Mesodermal cell (in vitro differentiated cells): ENCODE results near the gene NDRG4.

Source experiments
- H3K27ac ChIP-seq: 2 replicates; pipeline ENCODE4 v1.7.0; 2013; ENCODE audit warnings: mild to moderate bottlenecking, low read depth, low read length, moderate library complexity; ENCODE audit not compliant: severe bottlenecking
- H3K36me3 ChIP-seq: 2 replicates; pipeline ENCODE4 v1.7.1; 2013; ENCODE audit warnings: mild to moderate bottlenecking, low read length, moderate library complexity; ENCODE audit not compliant: control insufficient read depth, insufficient read depth
- H3K4me1 ChIP-seq: one replicate; pipeline ENCODE4 v1.7.1; 2013; ENCODE audit warnings: mild to moderate bottlenecking, low read length; ENCODE audit not compliant: insufficient read depth, control insufficient read depth, poor library complexity, severe bottlenecking
- H3K4me3 ChIP-seq: 2 replicates; pipeline ENCODE4 v1.7.0; 2013; ENCODE audit warnings: low read length, control low read depth, mild to moderate bottlenecking; ENCODE audit not compliant: insufficient read depth, poor library complexity, severe bottlenecking; ENCODE audit errors: extremely low read depth
- H3K9me3 ChIP-seq: 2 replicates; pipeline ENCODE4 v1.7.1; 2013; ENCODE audit warnings: mild to moderate bottlenecking, low read length, moderate library complexity; ENCODE audit not compliant: control insufficient read depth
- WGBS, 2 experiments: methylation state at CpG; one replicate each; pipeline ENCODE4 v1.1.5; 2013; ENCODE audit warnings: missing lambda C conversion rate in 2 of 2; ENCODE audit not compliant: insufficient coverage in 2 of 2; 5-methylcytosine and 5-hydroxymethylcytosine counted together

The NDRG4 gene

DNA sequence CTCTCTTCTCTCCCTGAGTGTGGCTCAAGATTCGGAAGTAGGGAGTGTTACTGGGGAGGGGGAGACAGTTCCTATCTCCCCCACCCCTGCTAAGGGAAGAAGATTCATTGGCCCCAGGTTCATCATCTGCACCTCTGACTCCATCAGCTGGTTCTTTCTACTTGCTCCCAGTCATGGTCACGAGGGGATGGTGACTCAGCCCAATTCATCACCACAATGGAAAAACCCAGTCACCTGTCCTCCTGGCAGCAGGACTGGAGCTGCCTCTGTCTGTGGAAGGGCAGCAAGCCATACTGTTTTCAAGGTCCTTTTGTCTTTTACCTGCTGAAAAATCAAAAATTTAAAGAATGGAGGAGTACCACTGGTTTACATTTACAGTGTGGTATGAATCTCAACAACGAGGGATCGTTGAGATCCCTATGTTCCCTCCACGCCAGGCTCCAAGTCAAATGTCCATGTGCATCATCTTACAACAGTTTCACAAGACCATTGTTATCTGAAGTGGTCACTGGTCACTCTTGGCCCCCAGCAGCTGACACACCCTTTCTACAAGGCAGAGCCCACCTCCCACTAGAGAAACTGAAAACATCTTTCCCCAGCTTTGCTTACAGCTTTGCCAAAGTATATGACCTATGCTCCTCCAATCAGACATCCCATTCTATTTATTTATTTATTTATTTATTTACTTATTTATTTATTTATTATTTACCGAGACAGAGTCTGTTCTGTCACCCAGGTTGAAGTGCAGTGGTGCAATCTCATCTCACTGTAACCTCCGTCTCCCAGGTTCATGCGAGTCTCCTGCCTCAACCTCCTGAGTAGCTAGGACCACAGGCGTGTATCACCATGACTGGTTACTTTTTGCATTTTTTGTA lies 40.4 kb upstream of the NDRG4 start:
- H3K9me3 ChIP-seq, result no peaks in the 10 kb centered on the region
- 88 to 89% methylated on average over 6 to 7 of the region's 9 CpGs for WGBS, 2 experiments
- no peaks in the 10 kb centered on the region for H3K36me3 ChIP-seq

GRCh38 chr16:58460219-58460610 lies 39.7 kb upstream of the NDRG4 start:
- Histone ChIP-seq H3K27ac (no peak overlapping the region), H3K36me3 (no peaks in the 10 kb centered on the region), H3K4me3 (no peak overlapping the region), H3K4me1 (peaks cover 25% of the 10 kb centered on the region), H3K9me3 (no peaks in the 10 kb centered on the region)
- 75 to 89% methylated on average over 4 of the region's 4 CpGs for WGBS, 2 experiments

More for the DNA sequence above, 40.4 kb upstream of the NDRG4 start:
- H3K4me1 ChIP-seq, result peaks cover 25% of the 10 kb centered on the region
- no peak overlapping the region for H3K27ac ChIP-seq
- H3K4me3 ChIP-seq, result no peak overlapping the region

DNA sequence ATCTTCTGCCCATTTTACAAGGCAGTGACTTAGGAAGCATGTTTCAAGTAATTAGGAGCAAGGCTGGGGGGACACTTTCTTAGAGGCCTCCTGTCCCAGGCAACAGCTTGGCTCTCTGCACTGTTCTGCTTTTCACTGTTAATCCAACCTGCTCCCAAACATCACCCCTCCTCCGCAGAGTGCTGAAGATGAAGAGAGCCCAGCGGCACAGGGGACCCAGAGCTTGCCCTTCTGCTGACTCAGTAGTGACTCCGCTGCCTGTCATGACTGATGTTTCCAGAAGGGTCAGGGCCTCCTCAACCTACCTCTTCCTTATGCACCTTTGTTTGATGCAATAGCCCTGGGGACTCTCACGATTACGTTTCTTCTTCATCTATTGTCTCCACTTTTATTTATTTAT lies 38.9 kb upstream of the NDRG4 start:
- 71 to 76% methylated on average over 3 of the region's 5 CpGs for WGBS, 2 experiments
- no peaks in the 10 kb centered on the region for H3K9me3 ChIP-seq
- no peak overlapping the region for H3K4me3 ChIP-seq
- no peak overlapping the region for H3K27ac ChIP-seq
- peaks cover 21% of the 10 kb centered on the region for H3K4me1 ChIP-seq
- H3K36me3 ChIP-seq, result no peaks in the 10 kb centered on the region

DNA sequence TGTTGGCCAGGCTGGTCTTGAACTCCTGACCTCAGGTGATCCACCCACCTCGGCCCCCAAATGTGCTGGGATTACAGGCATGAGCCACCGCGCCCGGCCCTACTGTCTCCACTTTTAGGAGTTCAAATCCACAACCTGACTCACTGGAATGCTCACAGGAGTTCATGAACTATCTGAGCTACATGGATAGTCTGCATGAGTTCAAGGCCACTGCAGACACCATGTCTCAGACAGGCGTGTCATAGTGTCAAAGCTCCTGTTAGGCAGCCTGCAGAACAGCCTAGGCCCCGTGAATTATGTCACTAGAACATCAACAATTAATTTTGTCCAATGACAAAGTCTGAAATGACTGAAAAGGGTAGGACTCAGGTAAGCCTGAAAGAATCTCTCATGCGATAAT lies 38.3 kb upstream of the NDRG4 start:
- Histone ChIP-seq H3K36me3 (no peaks in the 10 kb centered on the region), H3K4me1 (peaks cover 16% of the 10 kb centered on the region), H3K9me3 (no peaks in the 10 kb centered on the region), H3K4me3 (no peak overlapping the region), H3K27ac (no peak overlapping the region)
- WGBS, 2 experiments, result 97 to 100% methylated on average over 3 to 5 of the region's 7 CpGs

DNA sequence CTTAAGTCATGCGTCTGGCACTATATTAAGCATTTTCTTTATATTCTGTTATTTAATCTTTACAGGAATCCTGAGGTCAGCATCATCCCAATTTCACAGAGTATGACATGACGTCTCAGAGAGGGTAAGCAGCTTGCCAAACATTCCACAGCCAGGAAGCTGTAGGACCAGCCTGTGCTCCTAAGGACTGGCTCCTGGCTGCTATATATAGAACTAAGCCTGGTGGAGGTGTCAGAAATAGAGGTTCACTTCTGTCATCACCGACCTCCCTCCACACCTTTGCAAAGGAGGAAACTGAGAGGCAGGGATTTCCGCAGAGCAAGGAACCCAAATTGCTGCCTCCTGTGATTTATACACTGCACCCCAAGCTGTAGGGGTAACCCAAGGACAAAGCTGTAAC lies 37.9 kb upstream of the NDRG4 start:
- Histone ChIP-seq H3K4me1 (peaks cover 12% of the 10 kb centered on the region), H3K9me3 (no peaks in the 10 kb centered on the region), H3K4me3 (no peak overlapping the region), H3K27ac (no peak overlapping the region), H3K36me3 (no peaks in the 10 kb centered on the region)
- 75 to 100% methylated on average over 1 to 3 of the region's 4 CpGs for WGBS, 2 experiments

GRCh38 chr16:58462499-58462996 lies 37.4 kb upstream of the NDRG4 start:
- H3K27ac ChIP-seq, result no peak overlapping the region
- no peak overlapping the region for H3K4me3 ChIP-seq
- no peaks in the 10 kb centered on the region for H3K36me3 ChIP-seq
- WGBS, 2 experiments, result 70 to 74% methylated on average over 13 to 14 of the region's 15 CpGs
- peaks cover 10% of the 10 kb centered on the region for H3K4me1 ChIP-seq
- no peaks in the 10 kb centered on the region for H3K9me3 ChIP-seq

DNA sequence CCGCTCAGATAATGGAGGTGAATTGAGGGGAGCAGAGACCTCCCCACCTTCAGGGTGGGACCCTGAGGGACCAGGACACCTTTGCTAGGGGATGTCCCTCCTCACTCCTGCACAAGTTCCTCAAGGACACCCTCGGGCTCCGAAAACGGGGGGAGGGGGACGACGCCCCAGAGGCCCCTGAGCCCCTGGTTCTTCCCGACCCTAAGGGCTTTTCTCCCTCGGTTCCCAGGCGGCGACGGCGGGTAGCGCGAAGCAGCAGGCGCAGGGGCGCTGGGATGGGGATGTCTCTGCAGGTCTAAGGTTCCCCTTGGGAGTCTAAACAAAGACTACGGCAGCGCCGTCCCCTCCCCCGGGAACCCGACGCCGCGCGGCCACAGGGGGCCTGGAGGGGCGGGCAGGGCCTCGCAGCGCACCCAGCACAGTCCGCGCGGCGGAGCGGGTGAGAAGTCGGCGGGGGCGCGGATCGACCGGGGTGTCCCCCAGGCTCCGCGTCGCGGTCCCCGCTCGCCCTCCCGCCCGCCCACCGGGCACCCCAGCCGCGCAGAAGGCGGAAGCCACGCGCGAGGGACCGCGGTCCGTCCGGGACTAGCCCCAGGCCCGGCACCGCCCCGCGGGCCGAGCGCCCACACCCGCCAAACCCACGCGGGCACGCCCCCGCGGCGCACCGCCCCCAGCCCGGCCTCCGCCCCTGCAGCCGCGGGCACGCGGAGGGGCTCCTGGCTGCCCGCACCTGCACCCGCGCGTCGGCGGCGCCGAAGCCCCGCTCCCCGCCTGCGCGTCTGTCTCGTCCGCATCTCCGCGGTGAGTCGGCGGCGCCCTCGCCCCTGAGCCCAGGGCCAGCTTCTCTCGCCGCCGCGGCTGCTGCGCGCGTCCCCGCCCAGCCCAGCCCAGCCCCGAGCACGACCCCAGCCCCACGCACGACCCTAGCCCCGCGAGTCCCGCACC lies 36.7 kb upstream of the NDRG4 start:
- Histone ChIP-seq H3K27ac (no peak overlapping the region), H3K9me3 (no peaks in the 10 kb centered on the region), H3K4me1 (peaks cover 10% of the 10 kb centered on the region), H3K36me3 (no peaks in the 10 kb centered on the region), H3K4me3 (peak overlapping the region; percentile 37)
- 1 to 3% methylated on average over 70 to 73 of the region's 113 CpGs for WGBS, 2 experiments

DNA sequence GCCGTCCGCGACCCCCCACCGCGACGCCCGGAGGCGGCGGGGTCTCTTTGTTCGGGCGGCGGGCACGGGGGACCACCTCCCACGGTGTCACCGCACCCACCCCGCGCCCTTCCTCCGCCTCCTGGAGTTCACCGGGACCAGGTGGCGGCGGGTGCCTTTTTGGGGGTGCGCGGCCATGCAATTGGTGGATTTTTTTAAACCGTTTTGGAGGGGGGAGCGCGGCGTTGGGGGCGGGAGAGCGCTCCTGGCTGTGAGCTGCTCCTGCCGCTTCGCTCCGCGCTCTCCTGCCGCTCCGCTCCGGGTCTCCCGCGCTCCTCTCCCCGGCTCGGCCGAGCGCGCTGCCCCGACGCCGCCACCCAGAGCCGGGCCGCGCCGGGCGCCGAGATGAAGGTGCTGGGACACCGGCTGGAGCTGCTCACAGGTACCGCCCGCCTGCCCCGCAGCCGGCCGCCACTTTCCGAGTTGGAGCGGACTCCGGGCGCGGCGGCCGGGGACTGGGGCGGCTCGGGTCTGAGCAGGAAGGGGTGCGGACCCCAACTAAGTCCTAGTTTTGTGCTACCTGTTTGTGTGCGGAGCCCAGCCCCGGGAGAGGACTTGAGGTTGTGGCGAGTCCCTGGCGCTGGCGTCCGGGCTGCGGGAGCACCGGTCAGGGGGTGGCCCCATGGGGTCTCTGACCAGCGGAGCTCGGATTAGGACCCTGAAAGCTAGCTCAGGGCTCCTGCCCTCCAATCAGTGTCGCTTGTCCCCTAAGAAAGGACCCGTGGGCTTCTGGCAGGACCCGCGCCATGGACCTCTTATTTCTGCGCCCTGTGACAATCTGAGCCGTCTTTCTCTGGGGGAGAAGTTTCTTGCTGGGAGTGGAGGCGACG lies 35.7 kb upstream of the NDRG4 start:
- Histone ChIP-seq H3K9me3 (no peaks in the 10 kb centered on the region), H3K4me1 (peaks cover under 1% of the 10 kb centered on the region), H3K36me3 (no peaks in the 10 kb centered on the region), H3K4me3 (peak overlapping the region; percentile 37), H3K27ac (no peak overlapping the region)
- WGBS, 2 experiments, result 1 to 2% methylated on average over 60 to 65 of the region's 86 CpGs

DNA sequence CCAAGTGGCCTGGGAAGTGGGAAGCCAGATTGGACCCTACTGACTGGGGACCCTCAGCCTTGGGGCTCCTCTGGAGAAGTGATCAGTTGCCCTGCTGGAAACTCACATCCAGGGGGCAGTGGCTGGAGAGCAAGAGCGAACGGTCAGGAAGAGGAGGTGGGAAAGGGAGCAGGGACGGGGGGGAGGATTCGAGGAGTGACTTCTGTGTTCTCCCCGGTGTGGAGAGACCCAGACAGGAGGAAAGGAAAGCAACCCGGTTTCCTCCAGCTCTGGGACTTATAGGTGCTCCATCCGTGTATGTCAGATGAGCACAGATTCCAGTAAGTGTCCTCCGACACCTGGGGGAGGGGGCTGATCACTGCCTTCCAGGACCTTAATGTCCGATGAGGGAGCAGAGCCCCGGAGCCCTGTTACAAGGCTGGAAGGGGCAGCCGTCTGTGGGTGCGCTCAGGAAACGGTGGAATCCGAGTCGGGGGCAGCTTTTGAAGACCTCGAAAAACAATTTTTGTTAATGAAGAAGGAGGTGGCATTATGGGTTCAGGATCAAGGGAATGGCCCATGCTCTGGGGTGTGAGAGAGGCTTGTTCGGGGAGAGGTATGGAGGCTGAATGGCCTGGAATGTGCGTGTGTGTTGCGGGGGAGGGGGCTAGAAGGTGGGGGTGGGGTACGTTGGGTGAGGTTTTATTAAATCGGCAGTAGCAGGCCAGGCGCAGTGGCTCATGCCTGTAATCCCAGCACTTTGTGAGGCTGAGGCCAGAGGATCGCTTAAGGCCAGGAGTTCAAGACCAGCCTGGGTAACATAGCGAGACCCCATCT lies 34.8 kb upstream of the NDRG4 start:
- Histone ChIP-seq H3K9me3 (no peaks in the 10 kb centered on the region), H3K27ac (no peak overlapping the region), H3K36me3 (no peaks in the 10 kb centered on the region), H3K4me3 (peak overlapping the region; percentile 37), H3K4me1 (no peaks in the 10 kb centered on the region)
- WGBS, 2 experiments, result 16 to 22% methylated on average over 13 to 23 of the region's 24 CpGs
